Adrenal gland (tissue), 19 donors: ENCODE data around the gene TENM4. TPM values are rescaled to one million over a fixed set of nuclear protein-coding genes. Genes with fewer than 3 reads are reported as not detected.

Source experiments
- DNase-seq, 7 donors: peaks; one replicate each; pipeline ENCODE4 v3.0.0-alpha.2; 2019 to 2020
- H3K27ac ChIP-seq, 5 donors: fragments of 200-600 bp; sonication (generic) in 4 of 5; 1 replicate in 3 of 5; 2 replicates in 2 of 5; pipeline versions ENCODE4 v1.5.1 to v1.8.0; 2016 to 2020; ENCODE audit warnings: mild to moderate bottlenecking in 1 of 5
- H3K27me3 ChIP-seq: fragments of 200-600 bp; 2 replicates; pipeline ENCODE4 v1.8.0; 2021
- H3K36me3 ChIP-seq, 2 donors: fragments of 200-600 bp; replicated peaks in 1 of 2; 1 replicate in 1 of 2; 2 replicates in 1 of 2; pipeline versions ENCODE4 v1.5.1 to v1.8.0; 2018 to 2022
- H3K4me1 ChIP-seq, 2 donors: fragments of 200-600 bp; replicated peaks in 1 of 2; 1 replicate in 1 of 2; 2 replicates in 1 of 2; pipeline versions ENCODE4 v1.5.1 to v1.8.0; 2018 to 2021
- H3K4me3 ChIP-seq, 4 donors: fragments of 200-600 bp; sonication (generic) in 3 of 4; one replicate each; pipeline ENCODE4 v1.5.1; 2016 to 2018
- H3K9me3 ChIP-seq, 3 donors: fragments of 200-600 bp; sonication (generic) in 1 of 3; replicated peaks in 1 of 3; 1 replicate in 2 of 3; 2 replicates in 1 of 3; pipeline versions ENCODE4 v1.5.1 to v1.8.0; 2016 to 2021
- CTCF ChIP-seq, 6 experiments: fragments of 450-650 bp in 4 of 6; fragments of 200-600 bp in 2 of 6; sonication (generic) in 1 of 6; IDR thresholded peaks; 1 replicate in 5 of 6; 2 replicates in 1 of 6; pipeline versions ENCODE4 v1.5.1 to v1.8.0; 2016 to 2021; ENCODE audit warnings: antibody characterized with exemption in 6 of 6, mild to moderate bottlenecking in 2 of 6, moderate library complexity in 1 of 6
- POLR2A ChIP-seq, 2 donors: fragments of 450-650 bp; IDR thresholded peaks; one replicate each; pipeline ENCODE4 v1.6.1; 2017; ENCODE audit warnings: antibody characterized with exemption in 2 of 2, mild to moderate bottlenecking in 2 of 2, moderate library complexity in 1 of 2
- WGBS, 4 donors: extraction: QIAGEN DNeasy Blood & Tissue Kit in 2 of 4; methylation state at CpG; one replicate each; pipeline versions ENCODE4 v1.1.5 to v1.1.7; 2013 to 2017; 5-methylcytosine and 5-hydroxymethylcytosine counted together
- intact Hi-C, 2 donors: fragments of 100-400 bp; cut with DNase I; formaldehyde crosslinking; loops; one replicate each; pipeline versions ENCODE4 v1.14.1 to v1.15.0; 2022 to 2023
- long read RNA-seq, 10 donors: library from polyadenylated mRNA in 3 of 10; unstranded in 2 of 10; stranded (forward) in 1 of 10; transcript quantifications; one replicate each; pipeline ENCODE4 v2.0.0 and lab custom pipeline, GENCODE V29; 2021 to 2026
- polyA plus RNA-seq, 3 donors: library from polyadenylated mRNA; stranded (reverse); fragments of 200-250 nt in 2 of 3; fragments of 350-450 nt in 1 of 3; fragmentation: Illumina TruSeq in 1 of 3; extraction: RNeasy Lipid Tissue Mini Kit (QIAGEN cat#74804) in 1 of 3; gene quantifications; one replicate each; pipeline ENCODE4 v1.2.3, GENCODE V29; 2013 to 2014
- total RNA-seq, 9 donors: library from RNA; depleted of rRNA in 4 of 9; stranded (reverse); fragments of >200 nt in 4 of 9; fragments of 120-200 nt in 1 of 9; fragmentation: NEBNext Ultra II Directional in 1 of 9; extraction: Animal tissue kit (Norgen Biotek cat#: 25700) in 1 of 9; gene quantifications; one replicate each; pipeline versions ENCODE4 v1.1.0 to v1.2.4, GENCODE V29; 2013 to 2023
- donor health status: healthy with polysubstance abuse.
- donor health status: Bipolar disorder and iron deficiency.
- donor health status: DM: yes; HTN: yes; CAD: no.
- donor health status: DM: no; HTN: no; CAD: no.
- donor health status: DM: no; HTN: no; CAD: no.
- donor health status: DM: yes; HTN: yes; CAD: no.

Gene TENM4
- total RNA-seq: 10 to 100 TPM in 4 of 9 donors, 1 to 10 TPM in 5; 3.1 to 24.9 (median 8.7) TPM
- polyA plus RNA-seq: 1 to 10 TPM in 2 of 3 donors, under 1 TPM in 1; 0.74 to 3.1 (median 1.6) TPM
- long read RNA-seq, donor 1: 0 reads
- long read RNA-seq, donor 2: 0 reads
- long read RNA-seq, donor 3: 0 reads
- long read RNA-seq, donor 4: 0 reads
- long read RNA-seq, donor 5: 0 reads
- long read RNA-seq, donor 6, partial matches to known transcripts: 1 of 2 reads
- long read RNA-seq, donor 6, other reads (novel, unspliced or antisense): 1 of 2 reads
- long read RNA-seq, donor 7: 0 reads
- long read RNA-seq, donor 8: 0 reads
- long read RNA-seq, donor 9: 0 reads
- long read RNA-seq, donor 10: 0 reads

- Histone ChIP-seq H3K27me3 (peaks cover 14% of the 10 kb centered on the region), H3K27ac (peak within 1 kb of the TSS; percentile 26 to 84 (median 84)), H3K4me3 (peak within 1 kb of the TSS in 2 of 4 donors; percentile 38 to 75), H3K4me1 (peaks cover 22 to 43% of the 10 kb centered on the region in 2 donors), H3K36me3 (no peaks in the 10 kb centered on the region), H3K9me3 (no peaks in the 10 kb centered on the region)
- intact Hi-C loops: no loop called here
- TF ChIP-seq CTCF (IDR thresholded peaks at IDR 0.05) (peak in 4 of 6 experiments; percentile 12 to 33 (median 28)), POLR2A (IDR thresholded peaks at IDR 0.05) (peak; percentile 33 to 85)
- WGBS, 4 donors: 2 to 3% (median 2%) methylated on average over 24 to 74 of the region's 74 CpGs
- peak; percentile 80 to 89 (median 83) for DNase-seq
Measured at GRCh38 chr11:79440571-79441460, at the start of gene TENM4. TENM4 (minus strand) TSS chr11:79441030; CDS start chr11:79069944, 371,086 bp downstream.

- Histone ChIP-seq H3K4me3 (no peak overlapping the region), H3K9me3 (no peaks in the 10 kb centered on the region), H3K36me3 (no peaks in the 10 kb centered on the region), H3K27ac (no peak overlapping the region), H3K27me3 (no peaks in the 10 kb centered on the region), H3K4me1 (peaks cover 0 to 7% of the 10 kb centered on the region in 2 donors)
- DNase-seq: peak in 1 of 7 donors; percentile 18
- intact Hi-C loops: no loop called here
- 75 to 89% (median 80%) methylated on average over 4 of the region's 4 CpGs for WGBS, 4 donors
- TF ChIP-seq POLR2A (IDR thresholded peaks at IDR 0.05) (no peak), CTCF (IDR thresholded peaks at IDR 0.05) (no peak)
Measured at GRCh38 chr11:79488286-79488685, 47.5 kb upstream of the TENM4 start.

GRCh38 chr11:79487412-79487811 is 46.6 kb upstream of the TENM4 start:
- DNase-seq: no peak
- H3K4me1 ChIP-seq: peaks cover 0 to 7% of the 10 kb centered on the region in 2 donors
- intact Hi-C loops: no loop called here
- no peaks in the 10 kb centered on the region for H3K27me3 ChIP-seq
- no peaks in the 10 kb centered on the region for H3K36me3 ChIP-seq
- H3K9me3 ChIP-seq: no peaks in the 10 kb centered on the region
- H3K4me3 ChIP-seq: no peak overlapping the region
- no peak for TF ChIP-seq POLR2A (IDR thresholded peaks at IDR 0.05)
- TF ChIP-seq CTCF (IDR thresholded peaks at IDR 0.05): no peak
- no peak overlapping the region for H3K27ac ChIP-seq
- 81 to 95% (median 88%) methylated on average over 2 of the region's 2 CpGs for WGBS, 4 donors
